Tibial nerve (tissue), 4 donors: ENCODE results near the gene ISCA2. TPM values are rescaled to one million over a fixed set of nuclear protein-coding genes. Genes with fewer than 3 reads are reported as not detected.
A peak's percentile ranks its signal among the peaks of the same experiment; 100 is the strongest.
"Not testable (repeated sequence)": the region's sequence is repeated elsewhere in the genome, so short reads cannot be mapped to it uniquely, and the experiment has no call there.

Experiments
- DNase-seq, 2 donors: peaks; one replicate each; pipeline ENCODE4 v3.0.0-alpha.2; 2019; ENCODE audit warnings: low spot score in 2 of 2
- H3K27ac ChIP-seq, 4 donors: fragments of 200-600 bp; sonication (generic) in 3 of 4; one replicate each; pipeline ENCODE4 v1.5.1; 2017 to 2019; ENCODE audit warnings: mild to moderate bottlenecking in 1 of 4
- H3K27me3 ChIP-seq, 2 donors: fragments of 200-600 bp; sonication (generic) in 1 of 2; one replicate each; pipeline versions ENCODE4 v1.5.1 to v1.6.0; 2017 to 2019
- H3K36me3 ChIP-seq, 3 donors: fragments of 200-600 bp; sonication (generic); one replicate each; pipeline ENCODE4 v1.5.1; 2018 to 2019
- H3K4me1 ChIP-seq, 4 donors: fragments of 200-600 bp; sonication (generic) in 3 of 4; one replicate each; pipeline ENCODE4 v1.5.1; 2017 to 2019
- H3K4me3 ChIP-seq, 4 donors: fragments of 200-600 bp; sonication (generic) in 3 of 4; one replicate each; pipeline ENCODE4 v1.5.1; 2017 to 2019; ENCODE audit warnings: mild to moderate bottlenecking in 1 of 4, moderate library complexity in 1 of 4
- H3K9me3 ChIP-seq, 4 donors: fragments of 200-600 bp; sonication (generic) in 3 of 4; one replicate each; pipeline ENCODE4 v1.5.1; 2017 to 2019
- CTCF ChIP-seq, 5 experiments: fragments of 200-600 bp in 3 of 5; fragments of 450-650 bp in 2 of 5; sonication (generic) in 3 of 5; IDR thresholded peaks; one replicate each; pipeline ENCODE4 v1.5.1; 2016 to 2019; ENCODE audit warnings: antibody characterized with exemption in 5 of 5, mild to moderate bottlenecking in 3 of 5, moderate library complexity in 2 of 5
- EP300 ChIP-seq, 2 donors: sonication (generic); formaldehyde crosslinking; IDR thresholded peaks; one replicate each; pipeline ENCODE4 v1.6.1; 2017; ENCODE audit warnings: antibody characterized with exemption in 2 of 2, mild to moderate bottlenecking in 1 of 2
- POLR2A ChIP-seq, 2 donors: fragments of 450-650 bp; IDR thresholded peaks; one replicate each; pipeline ENCODE4 v1.6.1; 2017; ENCODE audit warnings: antibody characterized with exemption in 2 of 2, mild to moderate bottlenecking in 2 of 2, moderate library complexity in 2 of 2
- WGBS, 2 donors: methylation state at CpG; one replicate each; pipeline ENCODE4 v1.1.5; 2018; 5-methylcytosine and 5-hydroxymethylcytosine counted together
- total RNA-seq, 4 donors: library from RNA; depleted of rRNA; stranded (reverse); fragments of >200 nt; gene quantifications; one replicate each; pipeline ENCODE4 v1.1.0, GENCODE V29; 2016

The ISCA2 gene
- total RNA-seq, 4 donors from 2014 or later = 7.3 to 14.9 (median 12.4) TPM

DNA sequence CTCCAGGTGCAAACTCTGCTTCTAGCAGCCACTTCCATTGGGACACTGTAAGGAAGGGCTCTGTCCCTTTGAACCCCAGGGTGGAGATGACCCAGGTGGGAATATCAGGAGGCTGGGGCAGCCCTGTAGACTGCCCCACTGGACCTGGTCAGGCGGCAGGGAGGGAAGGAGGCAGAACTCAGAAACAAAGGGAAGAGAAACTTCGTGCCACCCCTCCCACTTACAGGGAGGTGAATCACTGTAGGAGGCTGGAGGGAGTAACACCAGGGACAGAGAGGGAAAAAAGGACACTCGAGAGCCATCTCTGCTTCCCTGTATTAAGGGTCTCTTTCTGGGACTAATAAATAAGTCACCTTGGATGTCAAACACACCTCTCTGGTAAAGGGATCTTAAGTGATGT, 37.4 kb downstream of the ISCA2 start:
- no peak for DNase-seq
- Histone ChIP-seq H3K27me3 (no peaks in the 10 kb centered on the region), H3K9me3 (no peaks in the 10 kb centered on the region), H3K27ac (no peak overlapping the region), H3K4me1 (peaks cover 0 to 28% (median 3%) of the 10 kb centered on the region in 4 donors), H3K36me3 (peaks cover 0 to 21% (median 0%) of the 10 kb centered on the region in 3 donors), H3K4me3 (no peak overlapping the region)
- no peak for TF ChIP-seq EP300 (IDR thresholded peaks at IDR 0.05)
- no peak for TF ChIP-seq CTCF (IDR thresholded peaks at IDR 0.05)
- no peak for TF ChIP-seq POLR2A (IDR thresholded peaks at IDR 0.05)
- WGBS, 2 donors = 66 to 84% methylated on average over 3 of the region's 3 CpGs

GRCh38 chr14:74531467-74531866, 37.9 kb downstream of the ISCA2 start:
- Histone ChIP-seq H3K36me3 (peaks cover 0 to 21% (median 0%) of the 10 kb centered on the region in 3 donors), H3K27me3 (no peaks in the 10 kb centered on the region), H3K4me1 (peaks cover 0 to 24% (median 3%) of the 10 kb centered on the region in 4 donors), H3K27ac (peak overlapping the region in 2 of 4 donors; percentile 22 to 43), H3K9me3 (no peaks in the 10 kb centered on the region), H3K4me3 (no peak overlapping the region)
- TF ChIP-seq CTCF (IDR thresholded peaks at IDR 0.05) = peak in 1 of 5 experiments; percentile 25
- no peak for TF ChIP-seq EP300 (IDR thresholded peaks at IDR 0.05)
- TF ChIP-seq POLR2A (IDR thresholded peaks at IDR 0.05) = no peak
- no peak for DNase-seq
- WGBS, 2 donors = 46 to 51% methylated on average over 5 of the region's 5 CpGs

DNA sequence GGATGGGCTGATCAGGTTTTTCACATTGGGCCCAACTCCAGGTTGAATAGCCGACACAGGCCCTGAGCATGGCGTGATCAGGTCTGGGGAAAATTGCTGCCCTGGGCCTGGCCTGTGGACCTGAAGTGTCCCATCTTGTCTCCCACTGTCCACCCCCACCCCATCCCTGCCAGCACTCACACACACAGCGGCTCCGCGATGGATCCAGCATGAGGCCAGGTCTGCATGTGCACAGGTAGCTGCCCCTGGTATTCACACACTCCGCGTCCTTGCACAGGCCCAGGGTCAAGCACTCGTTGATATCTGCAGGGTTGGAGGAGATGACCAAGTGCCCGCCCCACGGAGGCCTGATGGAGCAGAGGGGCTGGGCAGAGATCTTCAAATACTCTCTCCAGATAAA, 38.7 kb downstream of the ISCA2 start:
- Histone ChIP-seq H3K36me3 (peaks cover 0 to 21% (median 0%) of the 10 kb centered on the region in 3 donors), H3K27me3 (no peaks in the 10 kb centered on the region), H3K4me1 (peaks cover 0 to 18% (median 3%) of the 10 kb centered on the region in 4 donors), H3K4me3 (no peak overlapping the region), H3K9me3 (no peaks in the 10 kb centered on the region), H3K27ac (peak overlapping the region in 1 of 4 donors; percentile 43)
- DNase-seq = no peak
- TF ChIP-seq CTCF (IDR thresholded peaks at IDR 0.05) (no peak), POLR2A (IDR thresholded peaks at IDR 0.05) (no peak), EP300 (IDR thresholded peaks at IDR 0.05) (no peak)
- 90 to 91% methylated on average over 9 to 10 of the region's 10 CpGs for WGBS, 2 donors

GRCh38 chr14:74533576-74533975, 40.0 kb downstream of the ISCA2 start:
- H3K27me3 ChIP-seq = no peaks in the 10 kb centered on the region
- H3K27ac ChIP-seq = no peak overlapping the region
- TF ChIP-seq POLR2A (IDR thresholded peaks at IDR 0.05) = no peak
- no peak overlapping the region for H3K4me3 ChIP-seq
- 69 to 73% methylated on average over 7 of the region's 7 CpGs for WGBS, 2 donors
- H3K4me1 ChIP-seq = peaks cover 0 to 12% (median 3%) of the 10 kb centered on the region in 4 donors
- H3K9me3 ChIP-seq = no peaks in the 10 kb centered on the region
- DNase-seq = no peak
- peaks cover 0 to 22% (median 0%) of the 10 kb centered on the region in 3 donors for H3K36me3 ChIP-seq

DNA sequence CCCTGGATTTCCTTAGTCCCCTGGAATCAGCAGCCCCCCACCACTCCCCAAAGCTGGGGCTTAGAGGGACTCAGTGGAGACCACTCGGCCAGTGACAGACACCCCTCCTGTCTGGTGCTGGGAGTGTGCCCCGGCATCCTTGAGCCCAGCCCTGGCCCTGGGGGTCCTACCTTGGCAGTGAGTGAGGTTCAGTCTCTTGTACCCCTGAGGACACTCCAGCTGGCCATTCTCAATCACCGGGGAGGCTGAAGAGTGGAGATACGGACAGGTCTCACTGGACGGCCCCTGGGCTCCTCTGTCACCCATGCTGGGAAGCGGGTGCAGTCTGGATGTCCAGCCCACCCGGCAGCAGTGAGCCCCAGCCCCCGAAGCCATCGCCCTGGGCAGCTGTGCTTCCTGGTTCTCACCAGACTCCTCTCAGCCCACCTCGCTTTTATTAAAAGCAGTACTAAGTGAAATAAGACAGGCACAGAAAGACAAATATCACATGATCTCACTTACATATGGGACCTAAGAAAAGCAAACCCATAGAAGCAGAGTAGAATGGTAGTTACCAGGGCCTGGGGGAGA, 42.3 kb downstream of the ISCA2 start:
- TF ChIP-seq CTCF (IDR thresholded peaks at IDR 0.05) (no peak), POLR2A (IDR thresholded peaks at IDR 0.05) (no peak), EP300 (IDR thresholded peaks at IDR 0.05) (no peak)
- Histone ChIP-seq H3K4me3 (no peak overlapping the region), H3K36me3 (peaks cover 0 to 30% (median 0%) of the 10 kb centered on the region in 3 donors), H3K27me3 (no peaks in the 10 kb centered on the region), H3K9me3 (no peaks in the 10 kb centered on the region), H3K4me1 (peaks cover 0 to 12% (median 3%) of the 10 kb centered on the region in 4 donors), H3K27ac (no peak overlapping the region)
- 71% methylated on average over 10 of the region's 10 CpGs for WGBS, 2 donors
- DNase-seq = no peak

GRCh38 chr14:74536336-74536735, 42.8 kb downstream of the ISCA2 start:
- H3K4me1 ChIP-seq, H3K27me3 ChIP-seq, DNase-seq, H3K9me3 ChIP-seq, H3K27ac ChIP-seq, H3K4me3 ChIP-seq: not testable (repeated sequence)
- H3K36me3 ChIP-seq = peaks cover 0 to 27% (median 0%) of the 10 kb centered on the region in 3 donors
- WGBS, 2 donors = 83% methylated on average over 3 of the region's 3 CpGs
